NCI-H69 (cell line): ENCODE data around the gene TSGA10IP.
"Not testable (repeated sequence)": the region's sequence is repeated elsewhere in the genome, so short reads cannot be mapped to it uniquely, and the experiment has no call there.

Source experiments
- DNase-seq: peaks from one replicate; lab custom pipeline; 2025; lab: John Stamatoyannopoulos, UW

Gene TSGA10IP

DNA sequence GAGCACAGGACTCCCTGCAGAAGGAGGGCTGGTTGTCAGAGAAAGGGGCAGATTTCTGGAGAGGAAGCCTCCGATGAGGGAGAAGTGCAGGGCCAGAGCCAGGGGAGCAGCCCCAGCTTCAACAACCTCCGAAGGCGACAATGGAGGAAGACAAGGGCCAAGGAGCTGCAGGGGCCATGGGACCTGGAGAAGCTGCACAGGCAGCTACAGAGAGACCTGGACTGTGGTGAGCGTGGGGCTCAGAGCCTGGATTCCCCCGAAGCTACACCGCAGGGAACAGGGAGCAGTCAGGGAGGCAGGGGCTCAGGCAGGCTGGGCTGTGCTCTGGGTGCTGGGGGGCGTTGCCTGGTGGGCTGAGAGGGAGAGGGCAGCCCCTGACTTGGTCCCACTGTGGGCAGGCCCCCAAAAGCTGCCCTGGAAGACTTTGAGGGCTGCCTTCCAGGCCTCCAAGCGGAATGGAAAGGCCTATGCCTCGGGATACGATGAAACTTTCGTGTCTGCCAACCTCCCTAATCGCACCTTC is 2.4 kb downstream of the TSGA10IP start:
- DNase-seq, result no peak

DNA sequence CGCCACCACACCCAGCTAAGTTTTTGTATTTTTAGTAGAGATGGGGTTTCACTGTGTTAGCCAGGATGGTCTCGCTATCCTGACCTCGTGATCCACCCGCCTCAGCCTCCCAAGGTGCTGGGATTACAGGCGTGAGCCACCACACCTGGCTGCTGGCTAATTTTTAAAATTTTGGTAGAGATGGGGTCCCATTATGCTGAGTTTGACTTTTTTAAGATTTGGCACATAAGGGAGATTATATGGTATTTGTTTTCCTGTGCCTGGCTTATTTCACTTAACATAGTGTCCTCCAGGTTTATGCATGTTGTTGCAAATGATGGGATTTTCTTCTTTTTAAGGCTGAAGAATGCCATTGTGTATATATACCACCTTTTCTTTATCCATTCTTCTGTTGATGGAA is 5.4 kb downstream of the TSGA10IP start:
- DNase-seq, result not testable (repeated sequence)

DNA sequence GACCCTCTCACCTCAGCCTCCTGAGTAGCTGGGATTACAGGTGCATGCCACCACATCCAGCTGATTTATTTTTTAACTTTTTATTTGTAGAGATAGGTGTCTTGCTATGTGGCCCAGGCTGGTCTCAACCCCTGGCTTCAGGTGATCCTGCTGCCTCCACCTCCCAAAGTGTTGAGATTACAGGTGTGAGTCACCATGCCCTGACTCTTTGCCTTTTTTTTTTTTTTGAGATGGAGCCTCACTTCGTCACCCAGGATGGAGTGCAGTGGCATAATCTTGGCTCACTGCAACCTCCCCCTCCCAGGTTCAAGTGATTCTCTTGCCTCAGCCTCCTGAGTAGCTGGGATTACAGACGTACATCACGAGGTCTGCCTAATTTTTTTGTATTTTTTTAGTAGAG is 6.4 kb downstream of the TSGA10IP start:
- not testable (repeated sequence) for DNase-seq

DNA sequence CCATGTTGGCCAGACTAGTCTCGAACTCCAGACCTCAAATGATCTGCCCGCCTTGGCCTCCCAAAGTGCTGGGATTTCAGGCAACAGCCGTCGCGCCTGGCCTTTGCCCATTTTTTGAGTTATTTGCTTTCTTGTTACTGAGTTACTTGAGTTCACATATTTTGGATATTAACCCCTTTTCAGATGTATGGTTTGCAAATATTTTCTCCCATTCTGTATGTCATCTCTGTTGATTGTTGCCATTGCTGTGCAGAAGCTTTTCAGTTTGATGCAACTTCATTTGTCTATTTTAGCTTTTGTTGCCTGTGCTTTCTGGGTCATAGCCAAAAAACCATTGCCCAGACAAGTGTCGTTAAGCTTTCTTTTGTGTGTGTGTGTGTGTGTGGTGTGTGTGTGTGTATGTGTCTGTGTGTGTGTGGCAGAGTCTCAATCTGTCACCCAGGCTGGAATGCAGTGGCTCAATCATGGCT is 6.8 kb downstream of the TSGA10IP start:
- peak; percentile 10 for DNase-seq

DNA sequence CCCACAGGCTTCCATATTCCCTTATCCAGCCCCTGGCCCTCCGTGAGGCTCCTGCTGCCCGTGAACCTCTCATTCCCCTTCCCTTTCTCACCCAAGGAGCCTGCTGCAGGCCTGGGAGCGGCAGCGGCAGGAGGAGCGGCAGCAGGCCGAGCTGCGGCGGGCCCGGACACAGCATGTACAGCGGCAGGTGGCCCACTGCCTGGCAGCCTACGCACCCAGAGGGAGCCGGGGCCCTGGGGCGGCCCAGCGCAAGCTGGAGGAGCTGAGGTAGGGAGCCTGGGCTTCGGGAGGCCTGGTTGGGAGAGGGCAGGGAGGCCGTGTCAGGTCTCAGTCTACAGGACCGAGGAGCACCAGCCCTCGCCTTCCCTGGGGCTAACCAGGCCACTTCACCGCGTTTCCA is 8.2 kb downstream of the TSGA10IP start:
- DNase-seq, result no peak

DNA sequence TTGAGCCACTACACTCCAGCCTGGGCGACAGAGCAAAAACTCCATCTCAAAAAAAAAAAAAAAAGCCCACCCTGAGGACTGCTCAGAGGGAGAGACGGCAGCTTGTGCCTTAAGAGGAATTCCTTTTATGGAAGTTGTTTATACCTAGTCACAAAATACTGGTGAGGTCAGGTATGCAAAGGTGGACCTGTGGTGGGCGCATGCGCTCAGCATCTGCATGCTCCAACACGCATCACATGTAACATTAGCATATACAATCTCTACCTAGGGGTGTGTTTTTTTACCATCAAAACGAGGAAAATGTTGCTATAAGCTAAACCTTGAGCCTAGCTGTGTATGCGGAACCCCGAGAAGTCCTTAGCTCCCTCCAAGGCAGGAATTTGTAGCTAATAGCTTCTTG is 9.5 kb downstream of the TSGA10IP start:
- DNase-seq, result no peak

DNA sequence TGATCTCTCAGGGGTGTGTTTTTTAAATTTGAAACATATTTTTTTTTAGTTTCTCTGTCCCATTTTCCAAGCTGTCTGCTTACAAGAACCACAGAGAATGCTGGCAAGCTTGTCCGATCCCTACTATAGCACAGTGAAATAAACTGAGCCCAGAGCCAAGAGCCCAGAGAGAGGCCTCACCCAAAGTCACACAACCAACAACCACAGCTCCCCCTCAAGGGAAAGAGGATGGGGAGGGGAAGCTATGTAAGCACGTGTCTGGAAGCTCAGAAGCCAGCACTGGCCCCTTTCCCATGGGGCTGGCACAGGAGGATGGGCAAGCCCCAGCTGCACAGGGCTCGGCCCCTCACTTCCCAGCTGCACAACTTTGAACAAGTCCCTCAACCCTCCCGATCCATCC is 13.0 kb downstream of the TSGA10IP start:
- DNase-seq, result no peak

DNA sequence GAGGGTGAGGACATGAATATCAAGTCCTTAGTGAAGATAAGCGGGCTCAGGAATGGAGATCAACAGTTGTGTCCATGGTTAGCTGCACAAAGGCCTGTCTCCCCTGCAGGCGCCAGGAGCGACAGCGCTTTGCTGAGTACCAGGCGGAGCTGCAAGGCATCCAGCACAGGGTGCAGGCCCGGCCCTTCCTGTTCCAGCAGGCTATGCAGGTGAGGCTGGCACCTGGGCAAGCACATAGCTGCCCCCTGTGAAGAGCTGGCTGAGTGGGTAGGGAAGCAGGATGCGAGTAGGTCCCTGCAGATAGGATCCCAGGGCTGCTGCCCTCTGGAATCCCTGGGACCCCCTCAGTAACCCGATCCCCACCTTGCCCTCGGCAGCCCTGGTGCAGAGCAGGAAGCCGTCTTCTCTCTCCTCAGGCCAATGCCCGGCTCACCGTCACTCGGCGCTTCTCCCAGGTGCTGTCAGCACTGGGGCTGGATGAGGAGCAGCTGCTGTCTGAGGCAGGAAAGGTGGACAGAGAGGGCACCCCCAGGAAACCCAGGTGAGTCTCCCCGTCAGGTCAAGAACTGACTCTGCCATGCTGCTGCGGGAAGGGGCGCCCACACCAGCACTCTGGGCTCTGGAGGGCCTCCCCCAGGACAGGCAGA is 13.6 kb downstream of the TSGA10IP start:
- no peak for DNase-seq

DNA sequence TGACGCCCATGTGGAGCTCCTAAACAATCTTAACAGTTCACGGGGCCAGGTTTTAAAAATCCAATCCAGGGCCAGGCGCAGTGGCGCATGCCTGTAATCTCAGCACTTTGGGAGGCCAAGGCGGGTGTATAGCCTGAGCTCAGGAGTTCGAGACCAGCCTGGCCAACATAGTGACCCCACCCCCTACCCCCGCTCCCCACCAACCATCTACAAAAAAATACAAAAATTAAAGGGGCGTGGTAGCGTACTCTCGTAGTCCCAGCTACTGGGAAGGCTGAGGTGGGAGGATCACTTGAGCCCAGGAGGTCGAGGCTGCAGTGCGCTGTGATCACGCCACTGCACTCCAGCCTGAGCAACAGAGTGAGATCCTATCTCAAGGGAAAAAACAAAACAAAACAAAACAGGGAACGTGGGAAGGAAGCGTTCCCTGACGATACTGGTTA is 15.6 kb downstream of the TSGA10IP start:
- DNase-seq, result peak; percentile 29

DNA sequence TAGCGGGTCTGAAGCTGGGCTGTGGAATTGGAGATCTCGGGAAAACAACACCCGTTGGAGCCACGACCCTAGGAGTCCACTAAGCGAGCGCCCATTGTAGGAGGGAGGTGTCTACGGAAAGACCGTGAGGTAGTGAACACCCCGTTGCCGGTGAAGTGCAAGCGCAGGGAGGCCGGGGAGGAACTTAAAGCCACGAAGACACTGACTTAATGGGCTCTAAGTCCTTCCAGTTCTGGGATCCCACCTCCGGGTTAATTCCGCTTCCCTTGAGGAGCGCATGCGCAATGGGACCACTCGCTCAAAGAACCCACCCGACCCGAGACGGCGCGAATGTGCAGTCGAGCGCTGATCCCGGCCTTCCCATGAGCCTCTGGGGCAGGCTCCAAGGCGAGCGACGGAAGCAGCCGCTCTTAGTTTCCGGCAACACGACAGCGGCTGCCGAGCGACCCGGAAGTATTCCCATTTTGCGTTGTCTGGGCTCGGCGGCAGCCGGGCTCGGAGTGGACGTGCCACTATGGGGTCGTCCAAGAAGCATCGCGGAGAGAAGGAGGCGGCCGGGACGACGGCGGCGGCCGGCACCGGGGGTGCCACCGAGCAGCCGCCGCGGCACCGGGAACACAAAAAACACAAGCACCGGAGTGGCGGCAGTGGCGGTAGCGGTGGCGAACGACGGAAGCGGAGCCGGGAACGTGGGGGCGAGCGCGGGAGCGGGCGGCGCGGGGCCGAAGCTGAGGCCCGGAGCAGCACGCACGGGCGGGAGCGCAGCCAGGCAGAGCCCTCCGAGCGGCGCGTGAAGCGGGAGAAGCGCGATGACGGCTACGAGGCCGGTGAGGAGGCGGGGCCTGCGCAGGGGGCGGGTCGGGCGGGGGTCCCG is 16.2 kb downstream of the TSGA10IP start, which contains the start of gene SART1:
Gene SART1 (plus strand): TSS at position 468 of the 874 bp plus-strand sequence. CDS start 47 bp downstream, at position 515.
- peak; percentile 99 for DNase-seq

DNA sequence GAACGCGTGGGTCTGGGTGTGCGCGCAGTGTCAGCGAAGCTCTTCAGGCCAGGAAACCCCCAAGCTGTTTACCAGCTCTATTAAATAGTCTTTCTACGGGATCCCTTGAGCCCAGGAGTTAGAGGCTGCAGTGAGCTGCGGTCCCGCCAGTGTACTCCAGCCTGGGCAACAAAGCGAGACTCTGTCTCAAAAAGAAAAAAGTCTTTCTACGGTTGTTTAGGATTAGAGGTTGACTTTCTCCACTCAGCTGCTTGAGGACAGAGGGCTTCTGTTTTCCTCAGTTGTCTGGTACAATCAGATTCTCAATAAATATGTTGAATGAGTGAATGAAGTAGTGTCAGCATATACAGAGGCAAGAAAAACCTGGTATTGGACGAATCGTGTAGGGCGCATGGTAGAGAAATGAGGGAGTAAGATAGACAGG is 16.9 kb downstream of the TSGA10IP start:
- no peak for DNase-seq

DNA sequence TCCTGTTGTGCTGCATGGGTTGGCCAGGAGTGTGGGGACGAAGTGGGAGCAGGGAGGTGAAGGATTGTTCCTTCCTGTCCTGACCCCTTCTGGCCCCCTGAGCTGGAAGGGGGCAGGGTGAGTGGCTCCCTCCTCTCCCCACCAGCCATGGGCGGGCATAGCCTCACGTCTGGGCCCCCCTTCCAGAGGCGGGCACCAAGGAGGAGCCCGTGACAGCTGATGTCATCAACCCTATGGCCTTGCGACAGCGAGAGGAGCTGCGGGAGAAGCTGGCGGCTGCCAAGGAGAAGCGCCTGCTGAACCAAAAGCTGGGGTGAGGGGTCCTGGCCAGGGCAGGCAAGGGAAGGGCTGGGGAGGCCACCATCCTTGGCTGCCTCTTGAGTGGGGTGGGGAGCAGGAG is 19.6 kb downstream of the TSGA10IP start:
- DNase-seq, result no peak

DNA sequence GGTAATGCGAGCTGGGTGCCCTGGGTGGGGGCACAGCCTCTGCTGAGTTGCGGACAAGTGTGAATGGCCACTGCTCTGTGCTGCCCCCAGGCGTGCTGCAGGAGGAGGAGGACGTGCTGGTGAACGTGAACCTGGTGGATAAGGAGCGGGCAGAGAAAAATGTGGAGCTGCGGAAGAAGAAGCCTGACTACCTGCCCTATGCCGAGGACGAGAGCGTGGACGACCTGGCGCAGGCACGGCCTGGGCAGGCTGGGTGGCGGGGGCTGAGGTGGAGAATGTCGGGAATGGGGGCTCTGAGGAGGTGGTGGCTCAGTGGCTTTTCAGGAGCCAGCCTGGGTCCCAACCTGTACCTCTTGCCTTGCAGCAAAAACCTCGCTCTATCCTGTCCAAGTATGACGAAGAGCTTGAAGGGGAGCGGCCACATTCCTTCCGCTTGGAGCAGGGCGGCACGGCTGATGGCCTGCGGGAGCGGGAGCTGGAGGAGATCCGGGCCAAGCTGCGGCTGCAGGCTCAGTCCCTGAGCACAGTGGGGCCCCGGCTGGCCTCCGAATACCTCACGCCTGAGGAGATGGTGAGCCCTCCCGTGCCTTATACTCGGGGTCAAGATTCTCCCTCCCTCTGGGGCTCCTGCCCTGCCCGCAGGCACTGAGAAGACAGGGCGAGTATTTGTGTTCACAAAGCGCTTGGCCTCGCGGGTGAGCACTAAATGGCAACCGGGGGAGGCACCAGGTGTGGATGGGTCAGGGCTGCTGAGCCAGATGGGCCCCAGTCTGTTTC is 20.9 kb downstream of the TSGA10IP start:
- DNase-seq, result no peak

DNA sequence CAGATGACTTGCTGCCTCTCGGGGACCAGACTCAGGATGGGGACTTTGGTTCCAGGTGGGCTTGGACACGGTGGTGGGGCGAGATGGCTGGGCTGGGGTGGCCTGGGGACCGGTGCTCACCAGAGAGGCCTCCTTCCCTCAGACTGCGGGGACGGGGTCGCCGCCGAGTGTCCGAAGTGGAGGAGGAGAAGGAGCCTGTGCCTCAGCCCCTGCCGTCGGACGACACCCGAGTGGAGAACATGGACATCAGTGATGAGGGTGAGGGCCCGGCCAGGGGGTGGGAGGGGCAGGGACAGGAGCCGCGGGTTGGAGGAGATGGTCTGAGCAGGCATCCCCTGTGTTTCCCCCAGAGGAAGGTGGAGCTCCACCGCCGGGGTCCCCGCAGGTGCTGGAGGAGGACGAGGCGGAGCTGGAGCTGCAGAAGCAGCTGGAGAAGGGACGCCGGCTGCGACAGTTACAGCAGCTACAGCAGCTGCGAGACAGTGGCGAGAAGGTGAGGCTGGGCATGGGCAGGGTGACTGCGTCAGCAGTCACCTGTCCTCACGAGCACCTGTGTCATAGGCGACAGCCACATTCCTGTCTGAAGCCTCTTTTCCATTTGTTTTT is 22.2 kb downstream of the TSGA10IP start:
- no peak for DNase-seq

DNA sequence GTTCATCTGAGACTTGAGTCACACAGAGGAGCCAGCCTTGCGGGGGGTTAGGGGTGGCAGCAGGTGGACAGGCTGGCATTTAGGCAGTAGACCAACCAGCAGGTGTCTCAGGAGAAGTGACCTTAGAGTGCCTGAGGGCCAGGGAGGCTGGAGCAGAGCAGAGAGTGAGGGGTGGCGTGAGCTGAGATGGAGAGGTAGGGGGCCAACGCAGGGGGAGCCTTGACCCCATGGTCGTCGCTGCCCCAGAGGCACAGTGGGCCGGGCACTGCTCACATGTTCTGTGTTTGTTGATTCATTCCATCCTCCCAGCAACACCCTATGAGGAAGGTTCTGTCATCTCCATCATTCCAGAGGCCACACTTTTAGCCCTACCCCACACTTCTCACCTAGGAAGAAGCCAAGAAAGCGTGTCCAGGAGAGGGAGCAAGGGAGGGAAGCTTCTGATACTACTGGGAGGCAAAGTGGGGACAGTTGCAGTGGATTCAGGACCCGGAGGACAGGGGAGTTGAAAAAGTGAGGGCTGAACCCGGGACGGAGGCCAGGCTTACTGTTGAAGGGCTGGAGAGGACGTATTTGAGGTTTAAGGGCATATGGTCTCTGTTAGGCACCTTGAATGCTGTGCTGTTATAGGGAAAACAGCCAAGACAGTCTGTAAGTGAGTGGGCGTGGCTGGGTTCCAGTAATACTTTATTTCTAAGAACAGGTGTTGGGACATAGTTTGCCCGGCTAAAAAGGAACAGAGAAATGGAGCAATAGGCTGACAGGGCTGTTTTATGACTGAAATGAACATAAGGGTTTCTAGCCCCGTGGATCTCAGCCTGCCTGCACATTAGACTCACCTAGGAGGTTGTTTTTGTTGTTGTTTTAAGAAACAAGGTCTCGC is 23.6 kb downstream of the TSGA10IP start:
- no peak for DNase-seq

DNA sequence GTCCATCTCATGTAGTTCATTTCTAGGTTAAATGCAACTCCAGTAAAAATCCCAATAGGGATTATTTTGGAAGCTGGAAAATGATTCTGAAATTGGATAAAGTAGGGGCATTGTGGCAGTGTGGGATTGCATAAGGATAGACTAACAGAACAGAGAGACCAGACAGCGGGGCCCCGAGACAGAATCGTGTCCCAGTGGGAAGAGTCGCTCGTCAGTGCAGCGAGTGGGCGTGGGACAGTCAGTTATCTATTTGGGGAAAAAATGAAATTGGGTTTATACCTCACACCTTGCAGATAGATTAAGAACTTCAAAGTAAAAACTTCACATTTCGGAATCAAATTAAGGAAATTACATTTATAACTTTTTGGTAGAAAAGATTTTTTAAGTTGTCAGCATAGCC is 26.8 kb downstream of the TSGA10IP start:
- no peak for DNase-seq

DNA sequence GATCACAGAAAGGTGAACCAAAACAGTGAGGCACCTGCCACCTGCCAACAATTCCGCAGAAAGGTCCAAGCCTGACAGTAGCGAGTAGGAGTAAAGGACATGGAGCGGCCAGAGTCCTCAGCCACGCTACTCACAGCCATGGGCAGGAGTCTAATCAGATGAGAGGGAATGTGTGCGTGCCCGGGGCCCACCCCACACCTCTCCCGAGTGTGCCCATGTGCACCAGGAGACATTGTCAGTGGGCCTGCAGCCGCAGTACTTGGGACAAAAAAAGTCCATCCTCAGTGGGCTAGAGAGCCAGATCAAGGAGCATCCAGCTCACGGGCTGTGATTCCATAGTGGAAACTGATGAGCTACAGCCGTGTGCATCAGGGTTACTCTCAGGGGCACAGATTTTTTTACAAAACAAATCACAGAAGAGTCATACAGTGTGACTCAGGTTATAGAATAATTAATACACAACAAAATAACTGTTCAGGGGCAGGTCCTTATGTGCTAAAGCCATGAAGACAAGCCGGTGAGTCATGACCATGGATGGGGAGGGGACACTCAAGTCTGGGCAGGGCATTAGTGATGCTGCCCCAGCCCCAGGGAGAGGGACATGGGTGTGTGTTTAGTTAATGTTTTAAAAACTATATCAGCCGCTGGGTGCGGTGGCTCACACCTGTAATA is 28.3 kb downstream of the TSGA10IP start:
- no peak for DNase-seq

DNA sequence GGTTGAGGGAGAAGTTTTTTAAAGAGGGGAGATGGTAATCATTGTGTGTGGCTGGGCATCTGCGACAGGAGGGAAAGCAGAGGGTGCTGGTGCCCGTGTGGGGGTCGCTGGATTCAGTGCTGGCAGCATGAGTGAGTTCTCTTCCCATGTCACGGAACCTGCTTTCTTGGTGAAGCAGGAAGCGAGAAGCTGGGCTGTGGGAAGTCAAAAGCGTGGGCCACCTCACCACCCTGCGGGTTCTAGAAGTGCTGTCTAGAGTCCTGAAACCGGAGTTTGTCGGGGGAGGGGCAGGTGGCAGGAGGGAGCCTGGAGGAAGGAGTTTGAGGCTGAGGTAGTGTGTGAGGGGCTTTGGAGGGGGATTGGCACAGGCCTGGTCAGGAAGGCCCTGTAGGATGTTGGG is 30.5 kb downstream of the TSGA10IP start:
- DNase-seq, result no peak

DNA sequence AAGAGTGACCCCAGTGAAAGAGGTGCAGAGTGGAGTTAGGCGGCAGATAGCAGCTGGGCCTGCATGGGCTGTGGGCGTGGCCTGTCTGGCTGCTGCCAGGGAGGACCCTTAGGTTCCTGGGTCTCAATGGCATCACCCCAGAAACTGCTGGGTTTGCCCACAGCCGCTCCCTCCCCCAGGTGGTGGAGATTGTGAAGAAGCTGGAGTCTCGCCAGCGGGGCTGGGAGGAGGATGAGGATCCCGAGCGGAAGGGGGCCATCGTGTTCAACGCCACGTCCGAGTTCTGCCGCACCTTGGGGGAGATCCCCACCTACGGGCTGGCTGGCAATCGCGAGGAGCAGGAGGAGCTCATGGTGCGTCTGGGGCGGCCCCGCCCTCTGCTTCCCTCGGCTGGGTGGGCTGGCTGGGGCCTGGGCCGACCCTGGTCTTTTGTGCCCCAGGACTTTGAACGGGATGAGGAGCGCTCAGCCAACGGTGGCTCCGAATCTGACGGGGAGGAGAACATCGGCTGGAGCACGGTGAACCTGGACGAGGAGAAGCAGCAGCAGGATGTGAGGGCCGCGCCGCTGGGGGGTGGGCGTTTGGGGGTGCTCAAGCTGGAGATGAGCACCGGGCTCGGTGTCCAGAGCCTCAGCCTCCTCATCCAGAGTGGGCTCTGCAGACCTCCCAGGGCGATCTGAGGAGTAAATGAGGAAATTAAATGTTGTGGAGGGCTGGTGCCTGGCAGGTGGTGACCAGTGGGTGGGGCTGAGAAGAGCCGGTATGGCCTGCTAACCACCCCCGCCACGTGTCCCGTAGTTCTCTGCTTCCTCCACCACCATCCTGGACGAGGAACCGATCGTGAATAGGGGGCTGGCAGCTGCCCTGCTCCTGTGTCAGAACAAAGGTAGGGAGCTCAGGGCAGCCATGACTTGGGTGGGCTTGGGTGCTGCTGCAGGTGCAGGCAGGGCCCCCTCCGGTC is 31.2 kb downstream of the TSGA10IP start:
- no peak for DNase-seq
